Measurements from ENCODE around the gene TRPC1. TPM values are rescaled to one million over a fixed set of nuclear protein-coding genes. Genes with fewer than 3 reads are reported as not detected.

Gene TRPC1
- polyA plus RNA-seq, 1 of the 3 experiments (the other 2 are of a cell fraction): 9.6 TPM

DNA sequence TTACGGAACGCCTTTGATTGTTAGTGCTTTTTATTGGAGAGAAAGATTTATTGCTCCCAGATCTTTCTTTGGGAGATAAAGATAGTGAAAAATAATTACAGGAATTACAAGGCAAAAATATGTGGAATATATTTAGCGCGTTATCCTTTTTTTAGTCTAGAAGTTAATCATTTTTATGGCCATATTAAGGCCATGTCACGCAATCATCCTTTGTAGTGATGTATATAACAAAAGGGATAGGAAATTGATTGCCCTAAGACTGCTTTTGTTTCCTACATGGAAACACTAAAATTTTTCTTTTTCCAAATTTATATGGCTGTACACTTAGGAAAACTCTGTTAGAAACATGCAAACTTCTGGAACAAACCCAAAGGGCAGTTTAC, 1.5 kb downstream of the TRPC1 start:
- CTCF ChIA-PET: interaction anchor here (1.3 to 3.2 kb wide), 2 partner anchors 19 to 144 kb away, joined by 3 to 12 read pairs; no protein-coding TSS in a partner anchor
- H3F3A ChIP-seq (replicated peaks; ENCODE audit: insufficient read depth): no peaks in the 10 kb centered on the region
- 35% methylated on average over 5 of the region's 5 CpGs for WGBS (ENCODE audit: low lambda C conversion rate)
- peak overlapping the region; percentile 53; the same call in 1 of the 2 replicates for H2AFZ ChIP-seq (ENCODE audit: low read depth)
- H3K4me3 ChIP-seq (ENCODE audit: low read depth in 2 of 2, low read length in 1 of 2): peak overlapping the region; percentile 96 to 99
- H3K36me3 ChIP-seq (replicated peaks in 1 of 2; ENCODE audit: control insufficient read depth in 1 of 2, insufficient read depth in 2 of 2, low read length in 1 of 2): peaks cover 7 to 9% of the 10 kb centered on the region in 2 experiments
- peak overlapping the region; percentile 81 for H3K9ac ChIP-seq
- peak overlapping the region; percentile 84 for H3K4me2 ChIP-seq
- H3K4me1 ChIP-seq (ENCODE audit: control insufficient read depth in 1 of 2, insufficient read depth in 2 of 2, low read depth in 1 of 2, low read length in 1 of 2): peaks cover 0 to 2% of the 10 kb centered on the region in 2 experiments; a peak in 1 of 4 replicates
- no peaks in the 10 kb centered on the region for H4K20me1 ChIP-seq (ENCODE audit: insufficient read depth)
- H3K9me3 ChIP-seq: no peaks in the 10 kb centered on the region
- no peak for TF ChIP-seq ZBTB33 (IDR thresholded peaks at IDR 0.05; ENCODE audit: borderline replicate concordance, low read depth)
- no peak for TF ChIP-seq MEF2A (IDR thresholded peaks at IDR 0.05; ENCODE audit: borderline replicate concordance, low read depth)
- no peak for TF ChIP-seq TAF1 (IDR thresholded peaks at IDR 0.05; ENCODE audit: borderline replicate concordance, low read depth, low read length)
- DNase-seq: no peak
- H3K27me3 ChIP-seq (ENCODE audit: insufficient read depth): no peaks in the 10 kb centered on the region
- H3K27ac ChIP-seq (ENCODE audit: low read depth in 2 of 2, low read length in 1 of 2): peak overlapping the region in 1 of 2 experiments; percentile 74; a peak in 3 of 4 replicates
- no peaks in the 10 kb centered on the region for H3K9me2 ChIP-seq
- POLR2A ChIA-PET: interaction anchor here (0.6 kb wide), 1 partner anchor 147 kb away, joined by 4 read pairs; the partner anchor contains the start of gene ATR
- H3K79me2 ChIP-seq (ENCODE audit: insufficient read depth): peaks cover 50% of the 10 kb centered on the region

DNA sequence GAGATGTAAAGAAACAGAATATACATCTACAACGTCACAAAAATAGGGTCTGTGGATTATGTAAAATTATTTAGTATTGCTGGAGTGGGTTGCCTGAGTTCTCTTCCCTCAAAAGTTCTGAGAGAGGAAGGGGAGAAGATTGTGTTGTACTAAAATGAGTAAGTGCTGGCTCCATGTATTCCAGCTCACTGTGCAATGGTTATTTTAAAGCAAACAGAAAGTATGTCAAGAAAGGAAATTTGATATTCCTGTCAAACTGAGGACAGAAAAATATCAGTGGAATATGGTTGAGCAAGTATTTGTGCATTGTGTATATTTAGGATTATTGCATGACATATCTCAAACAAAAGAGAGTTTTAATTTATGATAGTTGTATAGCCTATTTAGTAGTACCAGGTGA, 2.2 kb downstream of the TRPC1 start:
- POLR2A ChIA-PET: no interaction called here
- Histone ChIP-seq H4K20me1 (ENCODE audit: insufficient read depth) (no peaks in the 10 kb centered on the region), H3K9me3 (no peaks in the 10 kb centered on the region), H3K4me2 (peak overlapping the region; percentile 84), H3F3A (replicated peaks; ENCODE audit: insufficient read depth) (no peaks in the 10 kb centered on the region), H3K36me3 (replicated peaks in 1 of 2; ENCODE audit: control insufficient read depth in 1 of 2, insufficient read depth in 2 of 2, low read length in 1 of 2) (peaks cover 7 to 12% of the 10 kb centered on the region in 2 experiments), H2AFZ (ENCODE audit: low read depth) (no peak overlapping the region), H3K9ac (no peak overlapping the region), H3K79me2 (ENCODE audit: insufficient read depth) (peaks cover 50% of the 10 kb centered on the region), H3K27me3 (ENCODE audit: insufficient read depth) (no peaks in the 10 kb centered on the region), H3K4me1 (ENCODE audit: control insufficient read depth in 1 of 2, insufficient read depth in 2 of 2, low read depth in 1 of 2, low read length in 1 of 2) (peaks cover 0 to 2% of the 10 kb centered on the region in 2 experiments; a peak in 1 of 4 replicates), H3K27ac (ENCODE audit: low read depth in 2 of 2, low read length in 1 of 2) (no peak overlapping the region), H3K4me3 (ENCODE audit: low read depth in 2 of 2, low read length in 1 of 2) (no peak overlapping the region), H3K9me2 (no peaks in the 10 kb centered on the region)
- no peak for TF ChIP-seq IRF3 (IDR thresholded peaks at IDR 0.05; ENCODE audit: low read depth, low read length)
- no peak for TF ChIP-seq MAX (IDR thresholded peaks at IDR 0.05; ENCODE audit: low read depth)
- TF ChIP-seq EP300 (IDR thresholded peaks at IDR 0.05; ENCODE audit: borderline replicate concordance in 1 of 2, low read depth in 1 of 2, low read length in 1 of 2): no peak
- no peak for TF ChIP-seq TEAD4 (IDR thresholded peaks at IDR 0.05; ENCODE audit: borderline replicate concordance, insufficient read depth)
- TF ChIP-seq ELF1 (IDR thresholded peaks at IDR 0.05): no peak
- DNase-seq: no peak
- CTCF ChIA-PET: no interaction called here
- WGBS (ENCODE audit: low lambda C conversion rate): 8% methylated on average over 1 of the region's 1 CpG
